ENCODE data around the gene APOO.

The APOO gene

DNA sequence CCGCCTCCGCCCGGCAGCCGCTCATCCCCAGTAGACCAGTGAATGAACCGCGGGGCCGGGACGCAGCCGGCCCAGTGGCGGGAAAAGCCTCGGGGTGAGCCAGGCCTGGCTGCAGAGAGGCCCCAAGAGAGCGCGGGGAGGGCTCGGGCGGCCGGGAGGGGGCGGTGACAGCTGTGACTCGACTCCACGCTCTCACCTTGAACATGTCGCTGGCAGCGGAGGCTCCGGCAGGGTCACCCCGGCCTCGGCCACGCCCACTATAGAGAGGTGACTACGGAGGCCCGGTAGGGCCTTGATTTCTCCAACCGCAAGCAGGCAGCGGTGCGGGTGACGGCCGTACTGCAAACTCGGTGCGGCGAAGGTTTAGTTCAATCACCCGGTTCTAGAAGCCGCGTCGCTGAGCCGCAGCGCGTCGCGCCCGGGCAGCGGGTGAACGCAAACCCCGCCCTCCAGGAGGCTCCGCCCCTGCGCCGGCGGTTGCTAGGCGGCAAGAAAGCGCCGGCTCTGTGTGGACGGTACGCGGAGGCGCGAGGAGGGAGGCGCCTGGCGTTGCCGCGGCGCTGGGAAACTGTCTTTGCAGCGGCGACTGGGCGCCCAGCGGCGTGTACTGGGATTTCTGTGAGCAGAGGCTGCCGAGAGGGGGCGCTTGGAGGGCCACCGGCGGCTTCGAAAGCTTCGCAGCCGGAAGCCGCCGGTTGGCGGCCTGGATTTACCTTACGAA lies at the start of gene APOO, which contains the start of gene CXorf58:
TSS of gene APOO (minus strand) at position 441 of the 721 bp plus-strand sequence. CDS start at position 205, 236 bp downstream.
TSS of gene CXorf58 (plus strand) at position 509 of the 721 bp plus-strand sequence. CDS start 2,297 bp downstream, outside the sequence.
- DNase-seq (ENCODE audit: low read depth, low spot score) = peak; percentile 68

DNA sequence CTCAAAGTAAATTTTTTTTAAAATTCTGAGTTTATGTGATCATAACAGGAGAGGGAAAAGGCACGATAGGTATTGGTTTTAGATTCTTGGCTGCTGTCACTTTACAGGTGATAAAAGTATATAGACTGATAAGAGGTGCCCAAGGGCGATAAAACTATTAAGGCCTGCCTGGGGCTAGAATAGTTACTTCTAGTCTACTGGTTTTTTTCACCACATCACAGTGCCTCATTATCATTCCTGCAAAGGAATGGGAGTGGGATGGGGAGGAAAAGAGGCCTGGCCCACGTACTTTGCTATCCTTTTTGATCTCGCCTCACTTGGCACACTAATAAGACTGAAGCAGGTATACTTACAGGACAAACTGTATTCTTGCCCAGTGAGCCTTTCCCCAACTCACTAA lies 46.7 kb upstream of the APOO start:
- no peak for DNase-seq (ENCODE audit: low read depth, low spot score)

DNA sequence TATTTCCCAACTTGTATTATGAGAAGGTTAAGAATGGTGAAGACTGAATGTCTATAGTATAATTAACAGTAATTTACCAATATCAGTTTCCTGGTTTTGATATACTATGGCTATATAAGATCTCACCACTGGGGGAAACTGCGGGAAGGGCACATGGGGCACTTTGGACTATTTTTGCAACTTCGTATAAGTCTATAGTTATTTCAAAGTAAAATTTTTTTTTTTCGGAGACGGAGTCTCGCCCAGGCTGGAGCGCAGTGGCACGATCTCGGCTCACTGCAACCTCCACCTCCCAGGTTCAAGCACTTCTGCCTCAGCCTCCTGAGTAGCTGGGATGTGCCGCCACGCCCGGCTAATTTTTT lies 46.2 kb upstream of the APOO start:
- DNase-seq (ENCODE audit: low read depth, low spot score) = no peak

DNA sequence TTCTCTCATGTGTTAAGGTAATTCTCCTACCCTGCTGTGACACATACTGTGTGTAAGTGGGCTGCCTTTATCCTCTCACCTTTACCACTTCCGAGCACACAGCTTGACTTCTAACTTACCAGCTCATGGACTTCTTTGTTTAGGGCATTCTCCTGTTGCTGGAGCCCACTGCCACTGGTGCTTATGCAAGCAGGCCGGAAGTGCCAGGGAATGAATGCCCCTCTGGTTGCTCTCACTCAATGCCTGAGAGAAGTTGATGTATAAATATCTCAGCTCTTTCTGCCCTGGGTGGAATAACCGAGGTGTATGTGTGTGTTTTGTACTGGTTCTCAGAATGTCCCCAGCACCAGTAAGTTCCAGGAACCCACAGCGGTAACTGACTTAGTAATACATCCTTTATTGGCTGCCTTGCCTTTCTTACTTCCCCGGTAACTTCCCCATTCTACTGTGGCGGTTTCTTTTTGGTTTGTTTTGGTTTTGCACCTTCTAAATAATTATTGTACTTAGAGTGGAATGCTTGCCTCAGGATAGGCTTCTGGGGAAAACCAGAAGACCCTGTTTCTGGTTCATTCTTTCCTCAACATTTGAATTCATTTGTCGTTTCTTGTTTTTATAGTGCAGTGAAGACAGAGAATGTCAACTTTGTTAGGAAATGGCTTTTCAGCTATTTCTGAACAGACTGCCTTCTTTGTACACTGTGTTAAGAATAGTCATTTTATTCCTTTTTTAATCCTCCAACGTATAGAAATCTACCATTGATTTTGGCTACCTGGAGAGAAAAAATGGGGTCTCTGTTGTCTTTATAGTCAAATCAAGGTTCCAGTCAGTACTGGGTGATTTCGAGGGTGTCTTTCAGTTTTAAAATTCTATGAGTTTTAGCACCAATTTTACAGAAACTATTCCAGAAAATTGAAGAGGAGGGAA lies 45.5 kb upstream of the APOO start:
- DNase-seq (ENCODE audit: low read depth, low spot score) = no peak

DNA sequence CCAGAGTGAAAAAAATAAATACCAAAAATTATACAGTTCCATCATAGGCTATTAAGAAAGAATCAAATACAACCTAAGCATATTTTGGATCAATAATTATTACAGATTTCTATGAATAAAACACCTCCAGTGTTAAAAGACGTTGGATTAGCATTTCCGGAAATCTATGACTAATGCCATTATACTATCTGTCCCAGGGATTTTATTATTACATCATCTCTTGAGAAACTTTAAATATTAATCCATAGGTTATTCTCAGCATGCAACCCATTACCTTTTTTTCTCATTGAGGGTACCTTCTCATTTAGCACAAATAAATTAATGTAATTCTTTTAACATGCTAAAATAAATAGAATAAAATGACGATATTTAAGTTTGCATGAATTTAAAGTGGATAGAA lies 44.7 kb upstream of the APOO start:
- DNase-seq (ENCODE audit: low read depth, low spot score) = no peak

DNA sequence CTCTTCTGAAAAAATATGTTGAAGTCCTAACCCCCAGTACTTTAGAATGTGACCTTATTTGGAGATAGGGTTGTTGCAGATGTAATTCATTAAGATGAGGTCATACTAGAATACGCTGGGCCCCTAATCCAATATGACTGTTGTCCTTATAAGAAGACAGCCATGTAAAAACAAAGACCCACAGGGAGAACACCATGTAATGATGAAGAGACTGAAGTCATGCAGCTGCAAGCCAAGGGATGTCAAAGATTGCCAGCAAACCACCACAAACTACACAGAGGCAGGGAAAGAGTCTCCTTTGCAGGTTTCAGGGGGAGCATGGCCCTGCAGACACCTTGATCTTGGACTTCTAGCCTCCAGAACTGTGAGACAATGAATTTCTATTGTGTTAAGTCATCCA lies 37.5 kb upstream of the APOO start:
- no peak for DNase-seq (ENCODE audit: low read depth, low spot score)

DNA sequence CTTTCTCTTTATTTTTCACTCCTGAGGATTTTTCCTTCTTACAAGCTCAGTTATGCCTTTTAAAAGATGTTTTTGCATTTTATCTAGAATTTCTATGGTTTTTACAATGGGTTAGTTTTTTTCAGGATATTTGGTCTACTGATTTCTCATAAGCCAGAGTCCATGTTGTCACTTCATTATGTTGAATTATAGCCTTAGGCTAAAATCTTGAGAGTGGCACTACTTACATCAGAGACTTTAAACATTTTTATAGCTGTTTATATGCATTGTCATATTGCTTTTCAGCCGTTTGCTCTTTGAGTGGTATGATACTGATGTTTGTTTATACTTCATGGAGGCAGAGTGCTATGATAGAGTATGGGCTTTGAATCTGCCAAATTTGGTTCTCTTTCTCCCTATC lies 36.5 kb upstream of the APOO start:
- DNase-seq (ENCODE audit: low read depth, low spot score) = no peak

DNA sequence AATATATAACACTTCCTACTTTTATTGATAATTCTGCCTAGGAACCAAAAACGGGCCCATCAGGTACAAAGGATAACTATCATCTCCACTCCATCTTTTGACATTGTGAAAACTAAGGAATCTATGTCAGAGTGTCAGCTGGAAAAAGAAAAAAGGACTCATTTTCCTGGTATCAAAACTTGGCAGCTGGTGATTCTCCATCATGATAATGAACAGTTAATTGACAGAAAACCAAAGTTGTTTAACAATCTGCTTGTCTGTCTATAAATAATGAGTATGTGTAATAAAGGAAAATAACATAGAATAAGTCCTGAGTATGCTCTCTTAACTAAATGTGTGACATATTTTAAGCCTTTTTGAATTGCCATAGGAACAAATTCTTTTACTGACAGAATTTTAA lies 31.5 kb upstream of the APOO start:
- no peak for DNase-seq (ENCODE audit: low read depth, low spot score)

DNA sequence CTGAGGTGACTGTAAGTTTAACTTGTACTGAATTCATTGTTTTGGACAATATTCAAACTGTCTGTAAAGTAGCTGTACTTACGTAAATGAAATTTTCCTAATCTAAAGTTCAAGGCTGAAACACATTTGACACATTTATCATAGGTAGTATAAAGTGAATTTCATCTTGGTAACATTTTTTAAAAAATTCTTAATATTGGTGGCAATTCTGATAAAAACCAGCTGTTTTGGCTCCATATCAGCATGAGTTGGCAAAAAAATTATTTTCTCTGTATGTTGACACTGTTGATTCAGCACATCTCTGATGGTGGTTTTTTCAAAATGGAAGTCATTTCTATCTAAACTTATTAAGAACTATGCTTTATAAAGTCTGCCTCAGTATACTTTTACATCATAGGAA lies 31.0 kb upstream of the APOO start:
- no peak for DNase-seq (ENCODE audit: low read depth, low spot score)

DNA sequence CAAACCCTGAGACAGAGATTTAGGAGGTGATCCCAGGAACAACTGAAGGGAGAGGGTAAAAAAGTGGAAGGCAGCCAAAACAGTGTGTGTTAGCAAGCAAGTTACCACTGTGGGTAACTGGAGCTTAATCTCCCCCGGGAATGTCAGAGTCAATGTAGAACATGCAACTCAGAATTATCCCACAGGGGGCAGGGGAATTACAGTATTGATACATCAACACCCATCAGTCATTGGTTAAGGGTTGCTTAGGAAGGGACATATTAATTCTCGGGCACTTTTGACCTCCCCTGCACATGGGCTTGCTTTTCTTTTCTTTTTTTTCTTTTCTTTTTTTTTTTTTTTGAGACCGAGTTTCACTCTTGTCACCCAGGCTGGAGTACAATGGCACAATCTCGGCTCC lies 29.4 kb upstream of the APOO start:
- no peak for DNase-seq (ENCODE audit: low read depth, low spot score)

DNA sequence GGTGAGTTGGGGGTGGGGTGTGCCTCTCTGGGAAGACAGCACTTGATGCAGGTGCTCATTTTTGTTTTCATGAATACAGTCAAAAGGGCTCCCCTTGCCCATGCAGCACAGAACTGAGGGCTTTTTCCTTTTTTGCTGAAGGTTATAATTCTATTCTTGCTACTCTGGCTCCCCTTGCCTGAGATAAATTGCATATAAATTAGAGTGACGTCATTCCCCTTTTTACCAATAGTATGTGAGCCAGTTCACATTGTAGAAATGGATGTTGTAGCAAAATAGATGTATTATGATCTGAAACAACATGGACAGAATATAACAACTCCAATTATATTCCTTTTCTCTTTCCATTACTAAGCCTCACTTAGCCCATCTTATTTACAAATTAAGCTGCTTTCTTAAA lies 28.4 kb upstream of the APOO start:
- no peak for DNase-seq (ENCODE audit: low read depth, low spot score)

DNA sequence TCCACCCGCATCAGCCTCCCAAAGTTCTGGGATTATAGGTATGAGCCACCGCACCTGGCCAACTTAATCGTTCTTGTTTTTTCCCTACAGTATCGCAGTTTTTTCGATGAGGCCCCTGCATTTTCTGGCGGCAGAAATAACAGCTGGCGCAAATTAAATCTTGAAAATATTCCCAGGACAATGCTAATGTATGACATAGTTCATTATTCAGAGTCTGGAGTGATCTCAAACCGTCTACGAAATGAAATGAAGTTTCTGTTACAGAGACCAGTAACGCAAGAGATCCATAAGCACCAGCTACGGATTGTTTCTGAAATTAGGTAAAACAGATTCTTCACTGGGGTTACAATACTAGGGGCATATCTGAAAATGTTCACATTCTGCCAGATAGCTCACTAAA lies 27.4 kb upstream of the APOO start:
- DNase-seq (ENCODE audit: low read depth, low spot score) = no peak

DNA sequence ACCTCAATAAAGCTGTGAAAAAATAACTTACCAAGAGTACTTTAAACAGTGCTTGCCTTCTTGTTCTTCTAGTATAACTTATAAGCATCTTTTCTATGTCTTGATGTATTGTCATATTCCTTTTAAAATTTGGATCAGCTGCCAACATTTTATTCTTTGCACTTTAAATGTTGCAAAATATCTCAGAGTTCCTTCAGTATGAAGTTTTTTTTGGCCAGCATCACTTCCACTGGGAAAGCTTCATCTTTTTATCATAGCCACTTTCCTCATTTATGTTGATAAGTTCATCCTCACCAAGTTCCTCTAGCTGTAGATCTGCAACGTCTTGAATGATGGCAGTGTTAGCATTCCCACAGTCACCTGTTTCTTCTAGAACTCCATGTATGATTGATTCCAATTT lies 24.3 kb upstream of the APOO start:
- DNase-seq (ENCODE audit: low read depth, low spot score) = no peak

DNA sequence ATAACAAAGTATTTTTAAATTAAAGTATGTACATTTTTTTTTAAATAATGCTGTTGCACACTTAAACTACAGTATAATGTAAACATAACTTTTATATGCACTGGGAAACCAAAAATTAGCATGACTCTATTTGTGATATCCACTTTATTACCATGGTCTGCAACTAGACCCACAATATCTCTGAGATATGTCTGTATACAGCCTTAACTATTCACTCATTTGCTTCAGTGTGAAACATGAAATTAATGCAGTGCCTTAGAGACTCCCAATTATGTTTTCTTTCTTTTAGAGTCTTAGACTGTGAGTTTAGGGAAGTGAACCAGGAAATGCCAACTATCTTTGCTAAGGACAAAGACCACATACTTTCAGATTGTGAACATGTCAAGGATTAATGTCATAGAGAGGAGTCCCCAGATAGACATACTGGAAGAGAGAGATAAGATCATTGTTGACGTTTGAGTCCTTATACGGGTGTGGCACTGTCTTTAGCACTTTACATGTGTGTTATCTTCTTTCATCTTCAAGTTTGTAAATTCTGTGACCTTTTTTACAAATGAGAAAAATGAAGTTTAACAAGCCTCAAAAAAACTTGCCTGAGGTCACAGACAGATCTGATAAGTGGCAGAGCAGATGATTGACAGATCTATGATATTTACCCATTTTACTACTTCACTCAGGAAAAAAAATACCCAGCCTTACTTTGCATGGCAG lies 23.3 kb upstream of the APOO start:
- no peak for DNase-seq (ENCODE audit: low read depth, low spot score)

DNA sequence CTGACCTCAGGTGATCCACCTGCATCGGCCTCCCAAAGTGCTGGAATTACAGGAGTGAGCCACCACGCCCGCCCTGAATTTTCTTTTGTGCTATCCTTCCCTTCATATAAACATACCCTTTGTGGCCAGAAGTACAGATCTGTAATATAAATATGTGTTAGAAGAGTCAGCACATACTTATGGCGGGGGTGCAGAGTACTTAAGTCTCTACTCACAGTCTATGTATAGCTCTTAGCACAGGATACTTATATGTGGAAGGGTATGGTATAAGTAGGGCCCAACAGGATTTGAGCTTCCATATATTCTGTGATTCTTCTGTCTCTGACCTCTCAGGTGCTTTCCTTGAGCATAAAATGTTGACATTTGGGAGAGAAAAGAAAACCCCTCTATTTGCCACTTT lies 18.3 kb upstream of the APOO start:
- DNase-seq (ENCODE audit: low read depth, low spot score) = no peak

DNA sequence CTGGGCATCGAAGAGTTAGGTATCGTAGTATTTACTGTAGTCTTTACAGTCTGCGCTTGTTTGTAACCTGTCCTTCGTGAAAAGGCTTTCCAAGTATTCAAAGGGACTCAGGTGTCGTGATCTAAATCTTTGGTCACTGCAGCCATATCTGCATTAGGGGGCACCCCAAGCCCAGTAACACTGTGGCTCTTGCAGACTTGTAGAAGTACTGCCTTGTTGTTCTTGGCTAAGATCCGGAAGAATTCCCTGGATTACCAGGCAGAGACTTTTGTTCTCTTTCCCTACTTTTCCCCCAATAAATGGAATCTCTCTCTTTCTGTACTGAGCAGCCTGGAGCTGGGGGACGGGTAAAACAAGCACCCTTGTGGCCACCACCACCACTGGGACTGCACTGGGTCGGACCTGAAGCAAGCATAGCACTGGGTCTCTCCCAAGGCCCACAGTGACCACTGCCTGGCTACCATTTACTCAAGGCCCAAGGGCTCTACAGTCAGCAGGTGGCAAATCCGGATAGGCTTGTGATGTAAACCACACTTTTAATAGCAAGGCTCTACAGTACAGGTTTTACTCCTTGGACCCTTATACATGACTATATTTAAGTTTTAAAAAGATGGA lies 12.1 kb upstream of the APOO start:
- DNase-seq (ENCODE audit: low read depth, low spot score) = no peak

DNA sequence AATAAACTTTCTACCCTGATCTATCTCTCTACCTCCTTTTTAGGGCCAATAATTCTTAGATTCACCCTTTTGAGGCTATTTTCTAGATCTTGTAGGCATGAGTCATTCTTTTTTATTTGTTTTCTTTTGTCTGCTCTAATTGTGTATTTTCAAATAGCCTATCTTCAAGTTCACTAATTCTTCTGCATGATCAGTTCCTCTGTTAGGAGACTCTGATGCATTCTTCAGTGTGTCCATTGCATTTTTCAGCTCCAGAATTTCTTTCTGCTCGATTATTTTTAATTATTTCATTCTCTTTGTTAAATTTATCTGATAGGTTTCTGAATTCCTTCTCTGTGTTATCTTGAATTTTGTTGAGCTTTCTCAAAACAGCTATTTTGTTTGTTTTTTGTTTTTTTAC lies 11.4 kb upstream of the APOO start:
- DNase-seq (ENCODE audit: low read depth, low spot score) = no peak

DNA sequence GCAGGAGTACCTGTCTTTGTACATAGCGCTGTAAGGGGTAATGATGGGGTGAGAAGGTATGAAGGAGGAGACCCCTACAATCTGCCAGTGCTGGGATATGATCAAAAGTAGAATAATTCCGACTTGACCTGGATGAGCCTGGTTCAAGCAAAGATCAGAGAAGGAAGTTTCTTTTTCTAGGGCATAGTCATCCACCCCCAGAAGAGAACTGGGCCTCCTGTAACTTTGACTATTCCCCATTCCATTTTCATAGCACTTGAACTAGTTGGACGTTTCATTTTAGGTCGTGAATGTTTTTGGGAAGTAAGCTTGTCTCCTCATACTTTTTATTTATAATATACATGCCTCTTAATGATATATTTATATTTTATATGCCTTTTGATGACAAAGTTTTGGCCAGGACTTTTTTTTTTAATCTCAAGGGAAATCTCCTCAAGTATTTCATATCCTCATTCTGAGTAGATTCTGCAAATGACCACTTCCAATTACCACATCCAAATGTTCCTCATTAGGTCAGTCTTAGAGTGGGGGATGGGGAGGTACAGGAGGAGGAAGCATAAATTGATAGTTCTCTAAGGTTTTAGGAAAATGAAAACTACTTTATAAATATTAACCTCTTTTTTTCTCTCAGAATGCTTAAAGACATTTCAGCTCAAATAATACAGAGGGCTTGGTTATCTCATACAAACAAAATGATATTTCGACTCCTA lies 3.5 kb upstream of the APOO start:
- no peak for DNase-seq (ENCODE audit: low read depth, low spot score)

DNA sequence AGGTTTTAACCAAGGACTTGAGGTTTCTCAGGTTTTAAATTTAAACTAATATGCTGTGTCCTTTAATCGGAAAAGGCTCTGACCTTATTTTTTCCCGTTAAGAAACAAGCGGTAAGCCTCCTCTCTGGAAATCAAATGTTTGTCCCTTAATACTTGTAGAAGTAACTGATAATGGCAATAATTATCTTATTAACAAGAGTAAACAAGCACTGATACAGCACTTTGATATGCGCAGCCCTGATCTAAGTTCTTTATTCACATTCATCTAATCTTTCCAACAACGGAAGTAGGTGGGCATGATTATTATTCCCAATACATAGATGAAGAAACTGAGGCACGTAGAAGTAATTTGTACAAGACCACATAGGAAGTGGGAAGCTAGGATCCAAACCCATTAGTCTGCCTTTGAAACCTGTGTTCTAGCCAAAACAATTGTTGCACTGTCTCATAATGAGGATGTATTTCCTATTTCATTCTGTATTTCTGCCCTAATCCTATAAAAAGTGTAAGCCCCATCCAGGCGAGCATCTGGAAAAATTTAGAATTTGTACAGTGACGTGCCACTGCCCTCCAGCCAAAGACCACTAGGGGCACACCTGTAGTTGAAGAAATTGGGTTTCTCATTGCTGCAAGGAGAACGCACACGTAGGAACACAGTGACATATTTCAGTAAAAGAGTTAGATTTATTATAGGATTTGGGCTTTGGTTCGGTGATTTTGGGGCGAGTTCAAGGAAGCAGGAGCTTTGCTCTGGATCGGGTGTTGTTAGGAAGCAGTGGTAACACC lies 674 bp upstream of the APOO start:
- no peak for DNase-seq (ENCODE audit: low read depth, low spot score)

DNA sequence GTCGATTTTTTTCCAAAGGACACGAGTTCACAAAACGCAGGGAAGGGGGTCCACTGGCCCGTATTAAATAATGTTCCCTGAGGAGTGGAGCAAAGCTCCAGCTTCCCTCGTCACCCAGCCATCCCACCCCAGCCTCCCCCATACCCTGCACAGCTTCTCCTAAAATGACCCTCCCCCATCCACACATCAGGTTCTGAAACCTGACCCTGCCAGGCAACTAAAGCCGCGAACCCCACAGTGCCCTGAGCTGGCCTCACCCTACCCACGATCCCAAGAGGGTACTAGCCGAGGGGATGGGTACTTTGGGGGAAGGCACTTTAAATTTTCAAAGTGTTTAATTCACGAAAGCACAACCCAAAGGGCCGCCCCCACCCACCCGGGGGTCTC lies 634 bp downstream of the APOO start:
- no peak for DNase-seq (ENCODE audit: low read depth, low spot score)

DNA sequence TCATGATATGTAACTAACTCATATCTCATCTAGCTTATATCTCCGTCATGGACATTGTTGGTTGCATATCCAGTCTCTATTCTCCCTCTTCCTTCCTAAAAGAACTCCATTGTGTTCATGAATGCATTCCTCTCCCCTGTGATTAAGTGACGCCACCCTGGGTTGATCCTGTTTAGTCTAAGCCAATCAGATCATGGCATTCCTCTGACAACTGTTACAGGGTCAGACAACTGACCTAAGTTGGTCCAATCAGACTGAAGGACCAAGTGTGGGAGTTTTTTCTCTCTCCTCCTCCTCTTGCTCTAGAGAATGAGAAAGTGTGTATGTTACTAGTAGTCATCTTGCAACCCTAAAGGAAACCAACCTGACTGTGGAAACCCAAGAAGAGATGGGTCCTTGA lies 3.6 kb downstream of the APOO start:
- DNase-seq (ENCODE audit: low read depth, low spot score) = no peak

Measured in activated naive CD8-positive, alpha-beta T cell treated with anti-CD3 and anti-CD28 coated beads, Interleukin-2, amount 50 U/mL, for 16 hours (primary cell).